Central memory CD4-positive, alpha-beta T cell (primary cell): ENCODE measurements around the gene ADAM21.
"Not testable (repeated sequence)": the region's sequence is repeated elsewhere in the genome, so short reads cannot be mapped to it uniquely, and the experiment has no call there.

ENCODE experiments used
- DNase-seq: peaks from one replicate; pipeline ENCODE4 v3.0.0; 2022

The ADAM21 gene

GRCh38 chr14:70477356-70478105, 25.6 kb downstream of the ADAM21 start:
- not testable (repeated sequence) for DNase-seq

DNA sequence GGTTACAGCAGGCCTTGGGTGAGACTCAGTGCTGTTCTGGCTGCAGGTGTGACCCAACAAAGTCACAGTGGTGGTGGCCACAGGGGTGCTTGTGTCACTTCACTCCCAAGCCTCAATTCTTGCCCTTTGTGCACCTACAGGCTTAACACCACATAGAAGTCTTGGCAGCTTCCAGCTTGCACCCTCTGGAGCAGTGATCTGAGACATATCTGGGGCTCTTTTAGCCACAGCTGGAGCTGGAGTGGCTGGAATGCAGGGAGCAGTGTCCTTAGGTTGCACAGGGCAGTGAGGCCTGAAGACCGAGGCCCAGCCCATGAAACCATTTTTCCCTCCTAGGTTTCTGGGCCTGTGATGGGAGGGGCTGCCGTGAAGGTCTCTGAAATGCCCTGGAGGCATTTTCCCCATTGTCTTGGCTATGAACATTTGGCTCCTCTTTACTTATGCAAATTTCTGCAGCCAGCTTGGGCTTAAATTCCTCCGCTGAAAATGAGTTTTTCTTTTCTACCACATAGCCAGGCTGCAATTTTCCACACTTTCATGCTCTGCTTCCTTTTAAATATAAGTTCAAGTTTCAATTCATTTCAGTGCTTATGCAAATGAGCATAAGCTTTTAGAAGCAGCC, 37.7 kb downstream of the ADAM21 start:
- no peak for DNase-seq

- DNase-seq, result no peak
Observed at GRCh38 chr14:70498191-70498590, 46.2 kb downstream of the ADAM21 start.
